Measurements from ENCODE around the gene GBF1. TPM values are rescaled to one million over a fixed set of nuclear protein-coding genes. Genes with fewer than 3 reads are reported as not detected.
A peak's percentile ranks its signal among the peaks of the same experiment; 100 is the strongest.

The GBF1 gene
- total and polyA plus RNA-seq, 2 of the 13 experiments (the other 11 are each of a cell fraction or from before 2014, with no cell fraction given) = 17.1 to 21.9 TPM

- TF ChIP-seq ZNF18 (CRISPR knock-in tag; IDR thresholded peaks at IDR 0.05; ENCODE audit: insufficient replicate concordance) = peak; percentile 70
- peak; percentile 89 for TF ChIP-seq GABPB1 (CRISPR knock-in tag; IDR thresholded peaks at IDR 0.05)
- peak; percentile 50; the same call in 1 of the 2 replicates for TF ChIP-seq SRY (CRISPR knock-in tag; IDR thresholded peaks at IDR 0.05)
- TF ChIP-seq MXI1 (IDR thresholded peaks at IDR 0.05; ENCODE audit: borderline replicate concordance, low read depth, low read length) = peak; percentile 26; the same call in 1 of the 3 replicates
- TF ChIP-seq DDIT3 (CRISPR knock-in tag; IDR thresholded peaks at IDR 0.05) = no peak
- no peak; the same call in 1 of the 2 replicates for TF ChIP-seq KLF6 (CRISPR knock-in tag; IDR thresholded peaks at IDR 0.05)
- TF ChIP-seq MEIS1 (CRISPR knock-in tag; IDR thresholded peaks at IDR 0.05; ENCODE audit: borderline replicate concordance) = 0 out of 2 replicates have a peak, but pooled peaks have one; percentile 41
- TF ChIP-seq ZBTB21 (CRISPR knock-in tag; IDR thresholded peaks at IDR 0.05) = peak; percentile 94
- TF ChIP-seq ATF3 (CRISPR knock-in tag; IDR thresholded peaks at IDR 0.05) = no peak
- TF ChIP-seq DR1 (CRISPR knock-in tag; IDR thresholded peaks at IDR 0.05) = 0 out of 2 replicates have a peak, but pooled peaks have one; percentile 23
- TF ChIP-seq BCL3 (CRISPR knock-in tag; IDR thresholded peaks at IDR 0.05) = peak; percentile 96
- no peak for TF ChIP-seq LRRFIP1 (CRISPR knock-in tag; conservative IDR thresholded peaks at IDR 0.05)
- TF ChIP-seq PBX2 (CRISPR knock-in tag; IDR thresholded peaks at IDR 0.05) = no peak
- 0 out of 2 replicates have a peak, but pooled peaks have one; percentile 12 for TF ChIP-seq ZNF383 (CRISPR knock-in tag; IDR thresholded peaks at IDR 0.05; ENCODE audit: borderline replicate concordance)
- no peak for TF ChIP-seq ZNF235 (CRISPR knock-in tag; IDR thresholded peaks at IDR 0.05; ENCODE audit: borderline replicate concordance)
- TF ChIP-seq TRIM24 (CRISPR knock-in tag; IDR thresholded peaks at IDR 0.05) = no peak
Observed at GRCh38 chr10:102394079-102394800, 148.9 kb downstream of the GBF1 start (continued).
